A549 (cell line): Measurements from ENCODE around the gene SRMS.

Experiments
- ELK1 ChIP-seq: fragments of 150-350 bp; IDR thresholded peaks from 2 replicates; pipeline ENCODE4 v1.6.1; 2014; ENCODE audit warnings: low read depth, mild to moderate bottlenecking, low read length
- EP300 ChIP-seq, 2 experiments: fragments of >200 bp; sonication (Bioruptor Twin); formaldehyde crosslinking; IDR thresholded peaks; 2 replicates in 1 of 2; 3 replicates in 1 of 2; pipeline ENCODE4 v1.6.1; 2016 to 2017
- FOSL2 ChIP-seq, 2 experiments: fragments of 450-650 bp in 1 of 2; fragments of >200 bp in 1 of 2; sonication (Bioruptor Twin) in 1 of 2; formaldehyde crosslinking; IDR thresholded peaks; 2 replicates each; pipeline versions ENCODE4 v1.5.0 to v1.6.1; 2016 to 2020; ENCODE audit warnings: mild to moderate bottlenecking in 1 of 2, moderate library complexity in 1 of 2
- KDM1A ChIP-seq: fragments of 200-600 bp; sonication (generic); IDR thresholded peaks from 2 replicates; pipeline ENCODE4 v1.6.1; 2016; ENCODE audit warnings: low read depth, mild to moderate bottlenecking
- MAFK ChIP-seq: fragments of 450-650 bp; IDR thresholded peaks from 2 replicates; pipeline ENCODE4 v1.6.1; 2014; ENCODE audit not compliant: partially characterized antibody
- POLR2A ChIP-seq: IDR thresholded peaks from 2 replicates; pipeline ENCODE4 v1.6.1; 2012; ENCODE audit warnings: mild to moderate bottlenecking, low read length
- POLR2AphosphoS2 ChIP-seq: conservative IDR thresholded peaks from 2 replicates; pipeline ENCODE4 v1.6.1; 2012; ENCODE audit warnings: low read length, improper control_type of control experiment, inconsistent platforms
- RAD21 ChIP-seq, 2 experiments: fragments of >200 bp in 1 of 2; sonication (Bioruptor Twin) in 1 of 2; formaldehyde crosslinking in 1 of 2; IDR thresholded peaks in 1 of 2; conservative IDR thresholded peaks in 1 of 2; 2 replicates in 1 of 2; 3 replicates in 1 of 2; pipeline ENCODE4 v1.6.1; 2012 to 2018; ENCODE audit warnings: inconsistent platforms in 1 of 2
- ZNF302 ChIP-seq: fragments of 250-450 bp; sonication (Bioruptor Pico); IDR thresholded peaks from 2 replicates; pipeline ENCODE4 v1.9.0; 2021; ENCODE audit warnings: inconsistent platforms, mild to moderate bottlenecking, moderate library complexity
- TF ChIP-seq, protein P1 (sequence below): fragments of >200 bp; sonication (Bioruptor Twin); formaldehyde crosslinking; IDR thresholded peaks from 3 replicates; pipeline ENCODE4 v1.5.1; 2016

- TF ChIP-seq MAFK (no peak), POLR2A (peak; percentile 44), KDM1A (no peak), EP300 (IDR thresholded peaks at IDR 0.05) (no peak), FOSL2 (IDR thresholded peaks at IDR 0.05) (no peak), FOSL2 (CRISPR knock-in tag; IDR thresholded peaks at IDR 0.05) (no peak), POLR2AphosphoS2 (no peak), ELK1 (no peak), RAD21 (conservative IDR thresholded peaks at IDR 0.05 in 1 of 2, IDR thresholded peaks at IDR 0.05 in 1 of 2) (no peak), ZNF302 (CRISPR knock-in tag) (no peak)
- TF ChIP-seq, protein P1, sequence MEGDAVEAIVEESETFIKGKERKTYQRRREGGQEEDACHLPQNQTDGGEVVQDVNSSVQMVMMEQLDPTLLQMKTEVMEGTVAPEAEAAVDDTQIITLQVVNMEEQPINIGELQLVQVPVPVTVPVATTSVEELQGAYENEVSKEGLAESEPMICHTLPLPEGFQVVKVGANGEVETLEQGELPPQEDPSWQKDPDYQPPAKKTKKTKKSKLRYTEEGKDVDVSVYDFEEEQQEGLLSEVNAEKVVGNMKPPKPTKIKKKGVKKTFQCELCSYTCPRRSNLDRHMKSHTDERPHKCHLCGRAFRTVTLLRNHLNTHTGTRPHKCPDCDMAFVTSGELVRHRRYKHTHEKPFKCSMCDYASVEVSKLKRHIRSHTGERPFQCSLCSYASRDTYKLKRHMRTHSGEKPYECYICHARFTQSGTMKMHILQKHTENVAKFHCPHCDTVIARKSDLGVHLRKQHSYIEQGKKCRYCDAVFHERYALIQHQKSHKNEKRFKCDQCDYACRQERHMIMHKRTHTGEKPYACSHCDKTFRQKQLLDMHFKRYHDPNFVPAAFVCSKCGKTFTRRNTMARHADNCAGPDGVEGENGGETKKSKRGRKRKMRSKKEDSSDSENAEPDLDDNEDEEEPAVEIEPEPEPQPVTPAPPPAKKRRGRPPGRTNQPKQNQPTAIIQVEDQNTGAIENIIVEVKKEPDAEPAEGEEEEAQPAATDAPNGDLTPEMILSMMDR: no peak
These were observed 10.5 kb downstream of the SRMS start, which contains the start of gene PTK6 for GRCh38 chr20:63536997-63537524.
